Type B pancreatic cell (in vitro differentiated cells): ENCODE results near the gene FCHSD2. TPM values are rescaled to one million over a fixed set of nuclear protein-coding genes. Genes with fewer than 3 reads are reported as not detected.
"Not testable (repeated sequence)": the region's sequence is repeated elsewhere in the genome, so short reads cannot be mapped to it uniquely, and the experiment has no call there.

ENCODE experiments used
- DNase-seq: peaks from one replicate; pipeline ENCODE4 v3.0.0; 2021; ENCODE audit warnings: mixed read lengths; ENCODE audit not compliant: unreplicated experiment; ENCODE audit errors: extremely low spot score
- H3K27ac Mint-ChIP-seq: 2 replicates; pipeline ENCODE4 v1.8.0; 2021; ENCODE audit warnings: mild to moderate bottlenecking, mixed read lengths
- H3K27me3 Mint-ChIP-seq: 2 replicates; pipeline ENCODE4 v1.8.0; 2021; ENCODE audit warnings: mixed read lengths
- H3K36me3 Mint-ChIP-seq: 2 replicates; pipeline ENCODE4 v1.8.0; 2021; ENCODE audit warnings: mixed read lengths
- H3K4me1 Mint-ChIP-seq: one replicate; pipeline ENCODE4 v1.8.0; 2021; ENCODE audit warnings: mixed read lengths; ENCODE audit not compliant: unreplicated experiment
- H3K4me3 Mint-ChIP-seq: 2 replicates; pipeline ENCODE4 v1.8.0; 2021; ENCODE audit warnings: mild to moderate bottlenecking, mixed read lengths
- H3K9me3 Mint-ChIP-seq: 2 replicates; pipeline ENCODE4 v1.8.0; 2021; ENCODE audit warnings: mixed read lengths
- total RNA-seq: library from RNA; stranded (reverse); gene quantifications from 2 replicates; pipeline ENCODE4 v1.2.1, GENCODE V29; 2021; ENCODE audit warnings: low replicate concordance
- TF ChIP-seq, protein P1 (sequence below): fragments of 200-600 bp; sonication (generic); conservative IDR thresholded peaks from 2 replicates; pipeline ENCODE4 v1.5.0; 2021; ENCODE audit warnings: antibody characterized with exemption, mild to moderate bottlenecking

Gene FCHSD2
- total RNA-seq, 1 donor from 2014 or later: 30.8 TPM

GRCh38 chr11:73135346-73136284 is 6.5 kb downstream of the FCHSD2 start:
- DNase-seq: no peak
- Mint-ChIP-seq H3K9me3 (no peaks in the 10 kb centered on the region), H3K27ac (no peak overlapping the region), H3K27me3 (no peaks in the 10 kb centered on the region), H3K36me3 (peaks cover 21% of the 10 kb centered on the region), H3K4me1 (peaks cover 18% of the 10 kb centered on the region), H3K4me3 (no peak overlapping the region)
- TF ChIP-seq, protein P1, sequence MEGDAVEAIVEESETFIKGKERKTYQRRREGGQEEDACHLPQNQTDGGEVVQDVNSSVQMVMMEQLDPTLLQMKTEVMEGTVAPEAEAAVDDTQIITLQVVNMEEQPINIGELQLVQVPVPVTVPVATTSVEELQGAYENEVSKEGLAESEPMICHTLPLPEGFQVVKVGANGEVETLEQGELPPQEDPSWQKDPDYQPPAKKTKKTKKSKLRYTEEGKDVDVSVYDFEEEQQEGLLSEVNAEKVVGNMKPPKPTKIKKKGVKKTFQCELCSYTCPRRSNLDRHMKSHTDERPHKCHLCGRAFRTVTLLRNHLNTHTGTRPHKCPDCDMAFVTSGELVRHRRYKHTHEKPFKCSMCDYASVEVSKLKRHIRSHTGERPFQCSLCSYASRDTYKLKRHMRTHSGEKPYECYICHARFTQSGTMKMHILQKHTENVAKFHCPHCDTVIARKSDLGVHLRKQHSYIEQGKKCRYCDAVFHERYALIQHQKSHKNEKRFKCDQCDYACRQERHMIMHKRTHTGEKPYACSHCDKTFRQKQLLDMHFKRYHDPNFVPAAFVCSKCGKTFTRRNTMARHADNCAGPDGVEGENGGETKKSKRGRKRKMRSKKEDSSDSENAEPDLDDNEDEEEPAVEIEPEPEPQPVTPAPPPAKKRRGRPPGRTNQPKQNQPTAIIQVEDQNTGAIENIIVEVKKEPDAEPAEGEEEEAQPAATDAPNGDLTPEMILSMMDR: no peak

- H3K4me3 Mint-ChIP-seq, DNase-seq, H3K4me1 Mint-ChIP-seq, H3K27ac Mint-ChIP-seq, H3K27me3 Mint-ChIP-seq, H3K9me3 Mint-ChIP-seq: not testable (repeated sequence)
- H3K36me3 Mint-ChIP-seq: peaks cover 20% of the 10 kb centered on the region
Measured at GRCh38 chr11:73132349-73132748, 9.8 kb downstream of the FCHSD2 start.

DNA sequence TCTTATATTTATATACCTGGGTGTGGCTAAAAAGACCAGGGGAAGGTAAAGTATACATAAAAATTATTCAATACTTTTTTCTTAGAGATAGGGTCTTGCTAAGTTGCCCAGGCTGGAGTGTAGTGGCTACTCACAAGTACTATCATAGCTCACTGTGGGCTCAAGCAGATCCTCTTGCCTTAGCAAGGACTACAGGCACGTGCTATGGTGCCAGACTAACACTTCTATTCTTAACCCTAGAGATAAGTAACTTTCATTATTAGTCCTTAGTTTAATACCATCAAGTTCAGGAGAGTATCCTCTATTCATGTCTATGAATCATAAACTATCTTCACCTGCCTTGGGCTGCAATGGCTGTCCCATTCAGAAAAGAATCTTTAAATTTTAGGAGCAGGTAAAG is 11.9 kb downstream of the FCHSD2 start:
- Mint-ChIP-seq H3K4me3 (no peak overlapping the region), H3K27me3 (no peaks in the 10 kb centered on the region), H3K36me3 (peaks cover 20% of the 10 kb centered on the region), H3K4me1 (peaks cover 11% of the 10 kb centered on the region), H3K9me3 (no peaks in the 10 kb centered on the region), H3K27ac (no peak overlapping the region)
- TF ChIP-seq, protein P1: no peak
- no peak for DNase-seq

DNA sequence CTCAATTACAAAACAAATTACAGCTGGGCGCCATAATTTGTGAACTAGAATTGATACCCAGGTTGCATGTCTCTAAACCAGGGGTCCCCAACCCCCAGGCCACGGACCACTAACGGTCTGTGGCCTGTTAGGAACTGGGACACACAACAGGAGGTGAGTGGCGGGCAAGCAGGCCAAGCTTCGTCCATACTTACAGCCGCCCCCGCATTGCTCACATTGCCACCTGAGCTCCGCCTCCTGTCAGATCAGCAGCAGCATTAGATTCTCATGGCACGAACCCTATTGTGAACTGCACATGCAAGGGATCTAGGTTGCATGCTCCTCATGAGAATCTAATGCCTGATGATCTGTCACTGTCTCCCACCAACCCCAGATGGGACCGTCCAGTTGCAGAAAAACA is 12.9 kb downstream of the FCHSD2 start:
- no peak for DNase-seq
- Mint-ChIP-seq H3K4me3 (no peak overlapping the region), H3K27me3 (no peaks in the 10 kb centered on the region)

GRCh38 chr11:73126804-73127480 is 15.2 kb downstream of the FCHSD2 start:
- Mint-ChIP-seq H3K27ac (no peak overlapping the region), H3K9me3 (no peaks in the 10 kb centered on the region), H3K27me3 (no peaks in the 10 kb centered on the region), H3K4me1 (peaks cover 11% of the 10 kb centered on the region), H3K4me3 (no peak overlapping the region), H3K36me3 (peaks cover 22% of the 10 kb centered on the region)
- TF ChIP-seq, protein P1: no peak
- DNase-seq: no peak

More for the DNA sequence above, 12.9 kb downstream of the FCHSD2 start:
- Mint-ChIP-seq H3K36me3 (peaks cover 26% of the 10 kb centered on the region), H3K4me1 (peaks cover 11% of the 10 kb centered on the region), H3K9me3 (no peaks in the 10 kb centered on the region), H3K27ac (no peak overlapping the region)
- TF ChIP-seq, protein P1: no peak

GRCh38 chr11:73124800-73125199 is 17.3 kb downstream of the FCHSD2 start:
- peaks cover 10% of the 10 kb centered on the region for H3K4me1 Mint-ChIP-seq
- no peaks in the 10 kb centered on the region for H3K9me3 Mint-ChIP-seq
- DNase-seq: no peak
- TF ChIP-seq, protein P1: no peak
- H3K36me3 Mint-ChIP-seq: peaks cover 24% of the 10 kb centered on the region
- H3K4me3 Mint-ChIP-seq: no peak overlapping the region
- H3K27ac Mint-ChIP-seq: no peak overlapping the region
- H3K27me3 Mint-ChIP-seq: no peaks in the 10 kb centered on the region

DNA sequence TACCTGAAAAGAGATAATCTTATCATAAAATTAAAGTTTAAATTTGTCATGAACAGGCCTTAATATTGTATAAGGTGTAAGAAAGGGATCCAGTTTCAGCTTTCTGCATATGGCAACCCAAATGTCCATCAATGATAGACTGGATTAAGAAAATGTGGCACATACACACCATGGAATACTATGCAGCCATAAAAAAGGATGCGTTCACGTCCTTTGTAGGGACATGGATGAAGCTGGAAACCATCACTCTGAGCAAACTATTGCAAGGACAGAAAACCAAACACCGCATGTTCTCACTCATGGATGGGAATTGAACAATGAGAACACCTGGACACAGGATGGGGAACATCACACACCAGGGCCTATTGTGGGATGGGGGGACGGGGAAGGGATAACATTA is 18.2 kb downstream of the FCHSD2 start:
- H3K4me1 Mint-ChIP-seq, DNase-seq, H3K9me3 Mint-ChIP-seq, H3K4me3 Mint-ChIP-seq, H3K27ac Mint-ChIP-seq, H3K27me3 Mint-ChIP-seq: not testable (repeated sequence)
- peaks cover 24% of the 10 kb centered on the region for H3K36me3 Mint-ChIP-seq
